CD8-positive, alpha-beta memory T cell (primary cell): Measurements from ENCODE around the gene NPAT. TPM values are rescaled to one million over a fixed set of nuclear protein-coding genes. Genes with fewer than 3 reads are reported as not detected.
"Not testable (repeated sequence)": the region's sequence is repeated elsewhere in the genome, so short reads cannot be mapped to it uniquely, and the experiment has no call there.

ENCODE experiments used
- CTCF ChIA-PET: fragments of 350-600 bp; sonication (Branson Sonifier 250); formaldehyde crosslinking; loops from one replicate; lab custom pipeline; 2021; ENCODE audit warnings: antibody characterized with exemption; lab: Charles Lee
- POLR2A ChIA-PET: fragments of 350-600 bp; sonication (Branson Sonifier 250); formaldehyde crosslinking; loops from one replicate; lab custom pipeline; 2021; ENCODE audit warnings: antibody characterized with exemption; lab: Charles Lee
- DNase-seq, 5 donors: peaks; one replicate each; pipeline versions ENCODE4 v3.0.0 to v3.0.0-alpha.2; 2020 to 2022; ENCODE audit warnings: mixed read lengths in 1 of 5
- H3K27ac ChIP-seq: one replicate; pipeline ENCODE4 v1.7.0; 2013; ENCODE audit warnings: low read depth, mild to moderate bottlenecking, low read length, moderate library complexity
- H3K27me3 ChIP-seq: 2 replicates; pipeline ENCODE4 v1.7.0; 2013; ENCODE audit warnings: low read length, mild to moderate bottlenecking; ENCODE audit not compliant: insufficient read depth, poor library complexity, severe bottlenecking
- H3K36me3 ChIP-seq: 2 replicates; pipeline ENCODE4 v1.7.0; 2013; ENCODE audit warnings: mild to moderate bottlenecking, low read length, moderate library complexity; ENCODE audit not compliant: insufficient read depth
- H3K4me1 ChIP-seq: 2 replicates; pipeline ENCODE4 v1.7.0; 2013; ENCODE audit warnings: mild to moderate bottlenecking, low read length, moderate library complexity; ENCODE audit not compliant: insufficient read depth
- H3K4me3 ChIP-seq: 2 replicates; pipeline ENCODE4 v1.7.0; 2013; ENCODE audit warnings: mild to moderate bottlenecking, low read length
- H3K9me3 ChIP-seq: 2 replicates; pipeline ENCODE4 v1.7.0; 2013; ENCODE audit warnings: mild to moderate bottlenecking, low read length
- H3K27ac Mint-ChIP-seq, 8 donors: one replicate each; pipeline ENCODE4 v1.8.0; 2020 to 2021; ENCODE audit warnings: mixed read lengths in 8 of 8, mild to moderate bottlenecking in 6 of 8, inconsistent platforms in 3 of 8, moderate library complexity in 3 of 8
- H3K27me3 Mint-ChIP-seq, 2 donors: one replicate each; pipeline ENCODE4 v1.8.0; 2020 to 2021; ENCODE audit warnings: mixed read lengths in 2 of 2, mild to moderate bottlenecking in 1 of 2, moderate library complexity in 1 of 2
- H3K36me3 Mint-ChIP-seq, 3 donors: one replicate each; pipeline ENCODE4 v1.8.0; 2020 to 2021; ENCODE audit warnings: mixed read lengths in 3 of 3, inconsistent platforms in 1 of 3, mild to moderate bottlenecking in 1 of 3
- H3K4me1 Mint-ChIP-seq, 3 donors: one replicate each; pipeline ENCODE4 v1.8.0; 2020 to 2021; ENCODE audit warnings: mixed read lengths in 3 of 3, inconsistent platforms in 1 of 3, mild to moderate bottlenecking in 1 of 3
- H3K4me3 Mint-ChIP-seq, 7 donors: one replicate each; pipeline ENCODE4 v1.8.0; 2020 to 2021; ENCODE audit warnings: mixed read lengths in 7 of 7, mild to moderate bottlenecking in 6 of 7, moderate library complexity in 4 of 7, inconsistent platforms in 2 of 7
- H3K9me3 Mint-ChIP-seq, 5 donors: one replicate each; pipeline ENCODE4 v1.8.0; 2020 to 2022; ENCODE audit warnings: mixed read lengths in 5 of 5, mild to moderate bottlenecking in 3 of 5, moderate library complexity in 2 of 5, inconsistent platforms in 1 of 5
- polyA plus RNA-seq: library from polyadenylated mRNA; unstranded; fragments of 300-500 nt; fragmentation: Illumina TruSeq; gene quantifications from one replicate; pipeline ENCODE4 v1.2.3, GENCODE V29; 2021
- total RNA-seq, 2 experiments: library from RNA; stranded (reverse); gene quantifications; one replicate each; pipeline ENCODE4 v1.2.3, GENCODE V29; 2021

Gene NPAT
- total and polyA plus RNA-seq, 3 experiments from 2014 or later = 38.9 to 39.7 (median 39.6) TPM

GRCh38 chr11:108196901-108197300 lies 25.5 kb downstream of the NPAT start:
- Histone ChIP-seq H3K36me3 (peaks cover 28% of the 10 kb centered on the region), H3K4me3 (no peak overlapping the region), H3K4me1 (peaks cover 42% of the 10 kb centered on the region), H3K9me3 (no peaks in the 10 kb centered on the region), H3K27ac (no peak overlapping the region), H3K27me3 (no peaks in the 10 kb centered on the region)
- no peak for DNase-seq
- POLR2A ChIA-PET = interaction anchor here (0.6 kb wide), 1 partner anchor 37 kb away, joined by 8 read pairs; no protein-coding TSS in a partner anchor
- H3K4me3 Mint-ChIP-seq = peak overlapping the region in 1 of 7 donors; percentile 28
- CTCF ChIA-PET = no interaction called here
- H3K36me3 Mint-ChIP-seq = peaks cover 0 to 76% (median 11%) of the 10 kb centered on the region in 3 donors
- H3K9me3 Mint-ChIP-seq = no peaks in the 10 kb centered on the region
- H3K27me3 Mint-ChIP-seq = no peaks in the 10 kb centered on the region
- H3K27ac Mint-ChIP-seq = peak overlapping the region in 5 of 8 donors; percentile 29 to 85 (median 67)
- H3K4me1 Mint-ChIP-seq = peaks cover 45 to 71% (median 64%) of the 10 kb centered on the region in 3 donors

GRCh38 chr11:108193725-108194124 lies 28.7 kb downstream of the NPAT start:
- Histone ChIP-seq H3K27me3 (no peaks in the 10 kb centered on the region), H3K9me3 (no peaks in the 10 kb centered on the region), H3K36me3 (peaks cover 36% of the 10 kb centered on the region), H3K27ac (no peak overlapping the region), H3K4me1 (peaks cover 15% of the 10 kb centered on the region), H3K4me3 (no peak overlapping the region)
- CTCF ChIA-PET = no interaction called here
- POLR2A ChIA-PET = no interaction called here
- Mint-ChIP-seq H3K9me3 (no peaks in the 10 kb centered on the region), H3K4me3 (no peak overlapping the region), H3K36me3 (peaks cover 6 to 83% (median 18%) of the 10 kb centered on the region in 3 donors), H3K27me3 (no peaks in the 10 kb centered on the region), H3K27ac (peak overlapping the region in 2 of 8 donors; percentile 21 to 54), H3K4me1 (peaks cover 27 to 47% (median 34%) of the 10 kb centered on the region in 3 donors)
- DNase-seq = no peak

- no peaks in the 10 kb centered on the region for H3K27me3 Mint-ChIP-seq
- H3K36me3 Mint-ChIP-seq = peaks cover 13 to 86% (median 27%) of the 10 kb centered on the region in 3 donors
- ChIA-PET CTCF (interaction anchor here (0.7 kb wide), 1 partner anchor 51 kb away, joined by 3 read pairs; no protein-coding TSS in a partner anchor), POLR2A (no interaction called here)
- no peak overlapping the region for H3K27ac Mint-ChIP-seq
- no peaks in the 10 kb centered on the region for H3K9me3 ChIP-seq
- H3K9me3 Mint-ChIP-seq = no peaks in the 10 kb centered on the region
- H3K27ac ChIP-seq = no peak overlapping the region
- H3K4me3 ChIP-seq = no peak overlapping the region
- H3K4me1 ChIP-seq = no peaks in the 10 kb centered on the region
- peaks cover 23% of the 10 kb centered on the region for H3K36me3 ChIP-seq
- H3K27me3 ChIP-seq = no peaks in the 10 kb centered on the region
- H3K4me3 Mint-ChIP-seq = no peak overlapping the region
- peaks cover 4 to 24% (median 15%) of the 10 kb centered on the region in 3 donors for H3K4me1 Mint-ChIP-seq
- no peak for DNase-seq
These were observed 44.9 kb downstream of the NPAT start for GRCh38 chr11:108177570-108177969.

- no peaks in the 10 kb centered on the region for H3K9me3 Mint-ChIP-seq
- CTCF ChIA-PET = no interaction called here
- Histone ChIP-seq H3K27me3 (no peaks in the 10 kb centered on the region), H3K4me1 (no peaks in the 10 kb centered on the region), H3K27ac (no peak overlapping the region), H3K36me3 (peaks cover 43% of the 10 kb centered on the region), H3K9me3 (no peaks in the 10 kb centered on the region), H3K4me3 (no peak overlapping the region)
- H3K27me3 Mint-ChIP-seq = no peaks in the 10 kb centered on the region
- POLR2A ChIA-PET = interaction anchor here (1.2 kb wide), 1 partner anchor 52 kb away, joined by 3 read pairs; the partner anchor contains the start of genes ATM and NPAT
- peaks cover 24 to 46% (median 44%) of the 10 kb centered on the region in 3 donors for H3K4me1 Mint-ChIP-seq
- H3K36me3 Mint-ChIP-seq = peaks cover 0 to 86% (median 21%) of the 10 kb centered on the region in 3 donors
- peak overlapping the region; percentile 51 to 97 (median 81) for H3K27ac Mint-ChIP-seq
- no peak for DNase-seq
- peak overlapping the region in 5 of 7 donors; percentile 8 to 67 (median 57) for H3K4me3 Mint-ChIP-seq
These were observed 52.3 kb downstream of the NPAT start for GRCh38 chr11:108170184-108170583.

- Mint-ChIP-seq H3K36me3 (peaks cover 0 to 65% (median 17%) of the 10 kb centered on the region in 3 donors), H3K4me1 (peaks cover 24 to 41% (median 35%) of the 10 kb centered on the region in 3 donors), H3K4me3 (no peak overlapping the region), H3K27me3 (no peaks in the 10 kb centered on the region), H3K9me3 (no peaks in the 10 kb centered on the region), H3K27ac (peak overlapping the region in 6 of 8 donors; percentile 24 to 78 (median 53))
- DNase-seq = no peak
- no peaks in the 10 kb centered on the region for H3K9me3 ChIP-seq
- ChIA-PET POLR2A (no interaction called here), CTCF (no interaction called here)
- no peak overlapping the region for H3K4me3 ChIP-seq
- no peaks in the 10 kb centered on the region for H3K27me3 ChIP-seq
- H3K27ac ChIP-seq = no peak overlapping the region
- no peaks in the 10 kb centered on the region for H3K4me1 ChIP-seq
- H3K36me3 ChIP-seq = peaks cover 49% of the 10 kb centered on the region
These were observed 54.8 kb downstream of the NPAT start for GRCh38 chr11:108167624-108168023.

GRCh38 chr11:108162878-108163277 lies 59.6 kb downstream of the NPAT start:
- CTCF ChIA-PET, H3K4me3 Mint-ChIP-seq, H3K27ac Mint-ChIP-seq, H3K9me3 ChIP-seq, H3K4me3 ChIP-seq, H3K9me3 Mint-ChIP-seq, DNase-seq, H3K4me1 ChIP-seq, H3K27me3 Mint-ChIP-seq, H3K27ac ChIP-seq, POLR2A ChIA-PET, H3K27me3 ChIP-seq: not testable (repeated sequence)
- peaks cover 53% of the 10 kb centered on the region for H3K36me3 ChIP-seq
- Mint-ChIP-seq H3K4me1 (peaks cover 3 to 15% (median 6%) of the 10 kb centered on the region in 3 donors), H3K36me3 (peaks cover 0 to 30% (median 11%) of the 10 kb centered on the region in 3 donors)

GRCh38 chr11:108160970-108161566 lies 61.4 kb downstream of the NPAT start:
- peaks cover 0 to 30% (median 10%) of the 10 kb centered on the region in 3 donors for H3K36me3 Mint-ChIP-seq
- H3K9me3 ChIP-seq = no peaks in the 10 kb centered on the region
- H3K27me3 ChIP-seq = no peaks in the 10 kb centered on the region
- no peak for DNase-seq
- peaks cover 1 to 16% (median 14%) of the 10 kb centered on the region in 3 donors for H3K4me1 Mint-ChIP-seq
- H3K4me1 ChIP-seq = no peaks in the 10 kb centered on the region
- peak overlapping the region in 7 of 8 donors; percentile 22 to 76 (median 48) for H3K27ac Mint-ChIP-seq
- no peak overlapping the region for H3K4me3 ChIP-seq
- no peak overlapping the region for H3K4me3 Mint-ChIP-seq
- POLR2A ChIA-PET = no interaction called here
- H3K27ac ChIP-seq = no peak overlapping the region
- no peaks in the 10 kb centered on the region for H3K9me3 Mint-ChIP-seq
- H3K36me3 ChIP-seq = peaks cover 47% of the 10 kb centered on the region
- CTCF ChIA-PET = no interaction called here
- no peaks in the 10 kb centered on the region for H3K27me3 Mint-ChIP-seq

GRCh38 chr11:108154591-108154990 lies 67.8 kb downstream of the NPAT start:
- H3K27me3 Mint-ChIP-seq = no peaks in the 10 kb centered on the region
- H3K4me3 Mint-ChIP-seq = no peak overlapping the region
- ChIA-PET CTCF (no interaction called here), POLR2A (no interaction called here)
- peak overlapping the region in 2 of 8 donors; percentile 32 to 84 for H3K27ac Mint-ChIP-seq
- Histone ChIP-seq H3K9me3 (no peaks in the 10 kb centered on the region), H3K27me3 (no peaks in the 10 kb centered on the region), H3K4me3 (no peak overlapping the region), H3K4me1 (no peaks in the 10 kb centered on the region), H3K36me3 (peaks cover 47% of the 10 kb centered on the region), H3K27ac (no peak overlapping the region)
- peaks cover 0 to 83% (median 11%) of the 10 kb centered on the region in 3 donors for H3K36me3 Mint-ChIP-seq
- no peaks in the 10 kb centered on the region for H3K9me3 Mint-ChIP-seq
- no peak for DNase-seq
- H3K4me1 Mint-ChIP-seq = peaks cover 6 to 20% (median 8%) of the 10 kb centered on the region in 3 donors
